ENCODE results near the gene SLC6A7. TPM values are rescaled to one million over a fixed set of nuclear protein-coding genes. Genes with fewer than 3 reads are reported as not detected.

SLC6A7 gene
- total RNA-seq, 1 donor from 2014 or later: not detected

- TF ChIP-seq, protein P1, sequence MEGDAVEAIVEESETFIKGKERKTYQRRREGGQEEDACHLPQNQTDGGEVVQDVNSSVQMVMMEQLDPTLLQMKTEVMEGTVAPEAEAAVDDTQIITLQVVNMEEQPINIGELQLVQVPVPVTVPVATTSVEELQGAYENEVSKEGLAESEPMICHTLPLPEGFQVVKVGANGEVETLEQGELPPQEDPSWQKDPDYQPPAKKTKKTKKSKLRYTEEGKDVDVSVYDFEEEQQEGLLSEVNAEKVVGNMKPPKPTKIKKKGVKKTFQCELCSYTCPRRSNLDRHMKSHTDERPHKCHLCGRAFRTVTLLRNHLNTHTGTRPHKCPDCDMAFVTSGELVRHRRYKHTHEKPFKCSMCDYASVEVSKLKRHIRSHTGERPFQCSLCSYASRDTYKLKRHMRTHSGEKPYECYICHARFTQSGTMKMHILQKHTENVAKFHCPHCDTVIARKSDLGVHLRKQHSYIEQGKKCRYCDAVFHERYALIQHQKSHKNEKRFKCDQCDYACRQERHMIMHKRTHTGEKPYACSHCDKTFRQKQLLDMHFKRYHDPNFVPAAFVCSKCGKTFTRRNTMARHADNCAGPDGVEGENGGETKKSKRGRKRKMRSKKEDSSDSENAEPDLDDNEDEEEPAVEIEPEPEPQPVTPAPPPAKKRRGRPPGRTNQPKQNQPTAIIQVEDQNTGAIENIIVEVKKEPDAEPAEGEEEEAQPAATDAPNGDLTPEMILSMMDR (conservative IDR thresholded peaks at IDR 0.05; ENCODE audit: low read depth, low read length): no peak
- H3K4me3 ChIP-seq (ENCODE audit: low read depth, low read length): no peak overlapping the region
- no peak for DNase-seq (ENCODE audit: low read depth)
Observed at GRCh38 chr5:150166037-150166649, 23.7 kb upstream of the SLC6A7 start.

GRCh38 chr5:150166650-150167511, 23.0 kb upstream of the SLC6A7 start, which contains the start of gene CDX1:
TSS of gene CDX1 (plus strand) at chr5:150166778. CDS start at chr5:150166877, 99 bp downstream.
- TF ChIP-seq, protein P1 (conservative IDR thresholded peaks at IDR 0.05; ENCODE audit: low read depth, low read length): no peak
- no peak within 1 kb of the TSS for H3K4me3 ChIP-seq (ENCODE audit: low read depth, low read length)
- DNase-seq (ENCODE audit: low read depth): no peak

DNA sequence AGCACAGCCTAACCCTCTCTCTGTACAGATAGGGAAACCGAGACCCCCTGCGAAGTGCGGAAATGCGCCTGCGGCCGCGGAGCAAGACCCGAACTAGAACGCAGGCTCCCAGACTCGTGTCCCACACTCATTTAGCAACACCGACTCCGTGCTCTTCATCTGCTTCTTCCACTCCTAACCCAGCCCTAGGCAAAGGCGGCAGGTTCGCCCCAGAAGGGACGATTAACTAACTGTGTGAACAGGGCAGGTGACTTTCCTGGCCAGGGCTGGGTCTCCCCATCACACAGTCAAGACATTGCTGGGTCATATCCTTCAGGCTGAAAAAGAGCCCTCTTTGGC, 22.4 kb upstream of the SLC6A7 start:
- no peak for DNase-seq (ENCODE audit: low read depth)
- H3K4me3 ChIP-seq (ENCODE audit: low read depth, low read length): no peak overlapping the region
- TF ChIP-seq, protein P1 (conservative IDR thresholded peaks at IDR 0.05; ENCODE audit: low read depth, low read length): no peak

GRCh38 chr5:150167908-150168307, 22.0 kb upstream of the SLC6A7 start:
- TF ChIP-seq, protein P1 (conservative IDR thresholded peaks at IDR 0.05; ENCODE audit: low read depth, low read length): no peak
- no peak overlapping the region for H3K4me3 ChIP-seq (ENCODE audit: low read depth, low read length)
- no peak for DNase-seq (ENCODE audit: low read depth)

GRCh38 chr5:150168864-150169263, 21.0 kb upstream of the SLC6A7 start:
- DNase-seq (ENCODE audit: low read depth): no peak
- no peak overlapping the region for H3K4me3 ChIP-seq (ENCODE audit: low read depth, low read length)

GRCh38 chr5:150172145-150172544, 17.7 kb upstream of the SLC6A7 start:
- peak; percentile 3 for DNase-seq (ENCODE audit: low read depth)
- H3K4me3 ChIP-seq (ENCODE audit: low read depth, low read length): no peak overlapping the region
- TF ChIP-seq, protein P1 (conservative IDR thresholded peaks at IDR 0.05; ENCODE audit: low read depth, low read length): no peak

More at GRCh38 chr5:150168864-150169263, 21.0 kb upstream of the SLC6A7 start:
- TF ChIP-seq, protein P1 (conservative IDR thresholded peaks at IDR 0.05; ENCODE audit: low read depth, low read length): no peak

Data from epithelial cell of proximal tubule (primary cell).